ENCODE measurements around the gene RPL36. TPM values are rescaled to one million over a fixed set of nuclear protein-coding genes. Genes with fewer than 3 reads are reported as not detected.
"Not testable (repeated sequence)": the region's sequence is repeated elsewhere in the genome, so short reads cannot be mapped to it uniquely, and the experiment has no call there.

The RPL36 gene
- total RNA-seq, 1 donor from 2014 or later: 566 TPM

DNA sequence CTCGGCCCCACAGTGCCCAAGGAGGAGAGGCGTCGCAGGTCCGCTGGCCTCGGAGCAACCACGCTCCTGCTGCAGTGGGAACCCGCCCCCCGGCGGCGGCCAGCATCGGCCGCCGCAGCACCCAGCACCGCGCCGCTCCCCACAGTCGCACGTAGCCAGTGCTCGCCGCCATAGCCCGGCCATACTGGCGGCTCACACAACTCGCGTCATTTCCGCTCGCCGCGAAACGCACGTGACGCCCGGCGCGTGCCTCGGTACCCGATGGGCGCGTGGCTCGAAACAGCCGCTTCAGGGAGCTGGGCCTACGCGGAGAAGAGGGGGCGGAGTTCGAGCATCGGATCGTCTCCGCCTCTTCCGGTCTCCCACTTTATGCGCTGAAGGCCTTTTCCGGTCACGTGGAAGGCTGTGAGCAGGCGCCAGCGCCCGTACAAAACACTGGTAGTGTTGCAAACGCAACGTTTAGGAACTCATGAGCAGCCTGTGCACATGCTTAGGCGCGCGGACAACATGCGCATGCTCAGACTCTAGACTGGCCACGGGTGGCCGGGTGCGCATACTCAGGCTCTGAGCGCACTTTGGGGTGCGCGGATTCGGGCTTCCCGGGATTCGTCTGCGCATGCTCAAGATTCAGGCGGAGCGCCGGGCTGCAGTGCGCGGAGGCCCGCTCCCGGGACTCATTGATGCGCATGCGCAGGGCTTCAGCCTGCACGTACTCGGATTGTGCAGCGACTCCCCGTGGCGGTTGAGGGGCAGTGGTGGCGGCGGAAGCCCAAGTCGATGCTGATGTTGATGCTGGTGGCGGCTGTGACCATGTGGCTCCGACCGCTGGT lies 30.1 kb downstream of the RPL36 start, which contains the start of the genes CATSPERD and LONP1:
CATSPERD (plus strand) TSS at position 677 of the 830 bp plus-strand sequence; CDS start at position 778, 101 bp downstream.
LONP1 (minus strand) TSS at position 186 of the 830 bp plus-strand sequence; CDS start at position 172, 14 bp downstream.
- Histone ChIP-seq H3K36me3 (peaks cover 8% of the 10 kb centered on the region), H3K27me3 (ENCODE audit: low read depth) (no peaks in the 10 kb centered on the region), H3K4me3 (peak within 1 kb of the TSS; percentile 98), H3K9me3 (no peaks in the 10 kb centered on the region), H3K4me1 (peaks cover 22% of the 10 kb centered on the region), H3K27ac (peak within 1 kb of the TSS; percentile 97)
- peak; percentile 99 for DNase-seq
- intact Hi-C loops (cut with DNase I): no loop called here
- TF ChIP-seq, protein P1, sequence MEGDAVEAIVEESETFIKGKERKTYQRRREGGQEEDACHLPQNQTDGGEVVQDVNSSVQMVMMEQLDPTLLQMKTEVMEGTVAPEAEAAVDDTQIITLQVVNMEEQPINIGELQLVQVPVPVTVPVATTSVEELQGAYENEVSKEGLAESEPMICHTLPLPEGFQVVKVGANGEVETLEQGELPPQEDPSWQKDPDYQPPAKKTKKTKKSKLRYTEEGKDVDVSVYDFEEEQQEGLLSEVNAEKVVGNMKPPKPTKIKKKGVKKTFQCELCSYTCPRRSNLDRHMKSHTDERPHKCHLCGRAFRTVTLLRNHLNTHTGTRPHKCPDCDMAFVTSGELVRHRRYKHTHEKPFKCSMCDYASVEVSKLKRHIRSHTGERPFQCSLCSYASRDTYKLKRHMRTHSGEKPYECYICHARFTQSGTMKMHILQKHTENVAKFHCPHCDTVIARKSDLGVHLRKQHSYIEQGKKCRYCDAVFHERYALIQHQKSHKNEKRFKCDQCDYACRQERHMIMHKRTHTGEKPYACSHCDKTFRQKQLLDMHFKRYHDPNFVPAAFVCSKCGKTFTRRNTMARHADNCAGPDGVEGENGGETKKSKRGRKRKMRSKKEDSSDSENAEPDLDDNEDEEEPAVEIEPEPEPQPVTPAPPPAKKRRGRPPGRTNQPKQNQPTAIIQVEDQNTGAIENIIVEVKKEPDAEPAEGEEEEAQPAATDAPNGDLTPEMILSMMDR (IDR thresholded peaks at IDR 0.05): peak; percentile 88
- ATAC-seq: peak; percentile 98 to 99

DNA sequence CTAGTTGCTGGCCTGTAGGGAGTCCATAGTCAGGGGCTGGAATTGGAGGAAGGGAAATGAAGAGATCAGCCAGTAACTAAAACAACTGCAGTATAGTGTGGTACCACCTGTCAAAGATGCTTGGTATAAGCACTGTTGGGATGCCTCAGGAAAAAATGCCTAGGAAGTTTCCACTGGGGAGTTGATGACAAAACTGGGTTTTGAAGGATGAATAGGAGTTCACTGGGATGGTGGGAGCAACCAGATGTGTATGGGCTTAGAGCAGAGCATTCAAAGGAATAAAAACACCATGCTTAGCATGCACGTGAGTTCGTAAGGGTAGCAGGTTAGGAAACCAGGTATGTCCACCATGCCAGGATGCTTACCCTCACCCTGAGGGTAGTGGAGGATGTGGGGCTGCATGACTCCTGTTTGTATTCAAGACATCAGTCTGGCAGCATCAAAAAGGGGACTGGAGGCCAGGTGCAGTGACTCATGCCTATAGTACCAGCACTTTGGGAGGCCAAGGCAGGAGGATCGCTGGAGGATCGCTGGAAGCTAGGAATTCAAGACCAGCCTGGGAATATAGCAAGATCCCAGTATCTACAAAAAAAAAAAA lies 37.5 kb downstream of the RPL36 start:
- DNase-seq (no peak), ATAC-seq (no peak)
- intact Hi-C loops (cut with DNase I): no loop called here
- H3K36me3 ChIP-seq: no peaks in the 10 kb centered on the region
- no peaks in the 10 kb centered on the region for H3K4me1 ChIP-seq
- H3K27me3 ChIP-seq (ENCODE audit: low read depth): peaks cover 4% of the 10 kb centered on the region
- no peak overlapping the region for H3K4me3 ChIP-seq
- H3K9me3 ChIP-seq: peaks cover 7% of the 10 kb centered on the region
- no peak overlapping the region for H3K27ac ChIP-seq
- TF ChIP-seq, protein P1 (IDR thresholded peaks at IDR 0.05): no peak

DNA sequence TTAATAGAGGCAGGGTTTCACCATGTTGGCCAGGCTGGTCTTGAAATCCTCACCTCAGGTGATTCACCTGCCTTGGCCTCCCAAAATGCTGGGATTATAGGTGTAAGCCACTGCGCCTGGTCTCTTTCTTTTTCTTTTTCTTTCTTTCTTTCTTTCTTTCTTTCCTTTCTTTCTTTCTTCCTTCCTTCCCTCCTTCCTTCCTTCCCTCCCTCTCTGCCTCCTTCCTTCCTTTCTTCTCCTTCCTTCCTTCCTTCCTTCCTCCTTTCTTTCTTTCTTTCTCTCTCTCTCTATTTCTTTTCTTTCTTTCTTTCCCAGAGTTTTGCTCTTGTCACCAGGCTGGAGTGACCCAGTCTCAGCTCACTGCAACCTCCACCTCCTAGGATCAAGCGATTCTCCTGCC lies 43.1 kb downstream of the RPL36 start:
- H3K27me3 ChIP-seq (ENCODE audit: low read depth); ATAC-seq: not testable (repeated sequence)

GRCh38 chr19:5738423-5738822 lies 48.3 kb downstream of the RPL36 start:
- DNase-seq (no peak), ATAC-seq (peak; percentile 19 to 64)
- Histone ChIP-seq H3K27me3 (ENCODE audit: low read depth) (no peaks in the 10 kb centered on the region), H3K36me3 (no peaks in the 10 kb centered on the region), H3K9me3 (no peaks in the 10 kb centered on the region), H3K4me1 (no peaks in the 10 kb centered on the region), H3K27ac (no peak overlapping the region), H3K4me3 (no peak overlapping the region)
- intact Hi-C loops (cut with DNase I): no loop called here
- TF ChIP-seq, protein P1 (IDR thresholded peaks at IDR 0.05): no peak

More for the DNA sequence above, 43.1 kb downstream of the RPL36 start:
- DNase-seq; H3K36me3 ChIP-seq; H3K27ac ChIP-seq; H3K4me3 ChIP-seq; H3K4me1 ChIP-seq; H3K9me3 ChIP-seq; intact Hi-C loops (cut with DNase I): not testable (repeated sequence)

Other genes starting within 250 kb of the RPL36 start
- gene ZNRF4, start 234.9 kb upstream of the RPL36 start, total RNA-seq: not detected
- gene TINCR, start 122.3 kb upstream of the RPL36 start, total RNA-seq: 3.9 TPM
- gene SAFB2, start 67.5 kb upstream of the RPL36 start, total RNA-seq: 81.8 TPM
- gene SAFB, start 67.2 kb upstream of the RPL36 start, total RNA-seq: 87.1 TPM
- 42.7 TPM for gene MICOS13, start 9.8 kb upstream of the RPL36 start, total RNA-seq
- gene HSD11B1L, start 9.3 kb upstream of the RPL36 start, total RNA-seq: 8.6 TPM
- gene LONP1, start 29.9 kb downstream of the RPL36 start, total RNA-seq: 65.3 TPM
- 6.4 TPM for gene CATSPERD, start 30.3 kb downstream of the RPL36 start, total RNA-seq
- 2.7 TPM for gene PRR22, start 94.5 kb downstream of the RPL36 start, total RNA-seq
- 24.3 TPM for gene DUS3L, start 100.9 kb downstream of the RPL36 start, total RNA-seq
- gene NRTN, start 114.8 kb downstream of the RPL36 start, total RNA-seq: 2.7 TPM
- gene FUT6, start 149.4 kb downstream of the RPL36 start, total RNA-seq: 1.1 TPM
- gene FUT3, start 161.2 kb downstream of the RPL36 start, total RNA-seq: 11.3 TPM
- gene FUT5, start 180.2 kb downstream of the RPL36 start, total RNA-seq: not detected
- gene NDUFA11, start 213.5 kb downstream of the RPL36 start, total RNA-seq: 150 TPM
- 8.1 TPM for gene VMAC, start 214.6 kb downstream of the RPL36 start, total RNA-seq
- 76.7 TPM for gene CAPS, start 224.0 kb downstream of the RPL36 start, total RNA-seq

Measured in lower lobe of right lung (tissue), 2 donors.